Left forelimb (tissue), 1 donor: ENCODE data around the gene TRRAP.

Experiments used
- DNase-seq: peaks from one replicate; pipeline ENCODE4 v3.0.0-alpha.2; 2018; ENCODE audit warnings: low spot score

The TRRAP gene

DNA sequence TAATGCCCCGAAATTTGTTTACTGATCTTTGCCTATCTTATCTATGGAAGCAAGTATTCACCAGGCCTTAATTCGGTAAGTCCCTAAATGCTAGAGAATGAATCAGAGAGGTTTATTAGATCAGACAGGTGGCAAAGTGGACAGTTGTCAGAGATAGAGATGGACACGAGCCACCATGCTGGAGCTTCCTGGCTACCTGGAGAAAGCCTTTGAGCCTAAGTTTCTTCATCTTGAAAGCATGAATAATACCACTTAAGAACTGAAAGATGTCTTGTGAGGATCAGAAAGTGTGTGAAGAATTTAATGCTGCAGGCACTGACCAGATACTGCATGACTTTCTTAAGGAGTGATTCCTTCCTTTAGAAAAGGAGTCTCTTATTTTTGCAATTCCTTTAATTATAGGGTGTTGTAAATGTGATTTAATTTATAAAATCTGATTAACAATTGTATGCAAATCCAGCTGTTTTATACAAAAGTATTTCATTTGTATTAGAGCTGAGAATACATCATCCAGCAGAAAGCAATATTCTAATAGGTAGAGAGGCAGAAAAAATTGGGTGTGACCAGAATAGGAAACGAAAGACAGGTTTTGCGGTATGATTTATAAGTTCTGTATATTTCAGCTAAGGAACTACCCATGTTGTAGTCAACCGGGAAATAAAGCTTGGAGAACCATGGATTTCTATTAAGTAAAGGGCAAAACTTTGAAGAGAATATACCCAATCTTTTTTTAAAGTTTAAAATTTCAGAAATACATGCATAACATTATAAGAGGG is 182.9 kb downstream of the TRRAP start:
- no peak for DNase-seq
